PC-9 (cell line): ENCODE results near the gene MLX. TPM values are rescaled to one million over a fixed set of nuclear protein-coding genes. Genes with fewer than 3 reads are reported as not detected.

Experiments
- BruUV-seq: library from RNA; stranded (reverse); fragments of 400-500 nt; replicated peaks from 2 replicates; lab custom pipeline; 2021; lab: Mats Ljungman, UMichigan
- CTCF ChIA-PET: fragments of 300-600 bp; sonication (Branson Sonifier 250); formaldehyde crosslinking; loops from one replicate; lab custom pipeline; 2022; ENCODE audit warnings: antibody characterized with exemption; lab: Charles Lee
- POLR2A ChIA-PET: fragments of 300-600 bp; sonication (Branson Sonifier 250); formaldehyde crosslinking; loops from one replicate; lab custom pipeline; 2022; ENCODE audit warnings: antibody characterized with exemption; ENCODE audit not compliant: unreplicated experiment; lab: Charles Lee
- DNase-seq, 2 experiments: peaks; one replicate each; pipeline versions ENCODE4 v3.0.0 to v3.0.0-alpha.2; 2015 to 2022; ENCODE audit warnings: mixed read lengths in 1 of 2
- H2AFZ ChIP-seq: fragments of 200-600 bp; sonication (generic); 2 replicates; pipeline ENCODE4 v1.8.1; 2017; ENCODE audit warnings: antibody characterized with exemption
- H3F3A ChIP-seq: fragments of 200-600 bp; sonication (generic); 2 replicates; pipeline ENCODE4 v1.8.1; 2017; ENCODE audit warnings: antibody characterized with exemption, mild to moderate bottlenecking, low read depth; ENCODE audit not compliant: insufficient read depth
- H3K27ac ChIP-seq: fragments of 200-600 bp; sonication (generic); 2 replicates; pipeline ENCODE4 v1.6.1; 2016; ENCODE audit warnings: mixed run types
- H3K27me3 ChIP-seq: fragments of 200-600 bp; sonication (generic); 2 replicates; pipeline ENCODE4 v1.6.1; 2016; ENCODE audit warnings: low read depth, mixed run types; ENCODE audit not compliant: insufficient read depth
- H3K36me3 ChIP-seq: fragments of 200-600 bp; sonication (generic); 2 replicates; pipeline ENCODE4 v1.6.1; 2016; ENCODE audit warnings: low read depth, mixed run types
- H3K4me1 ChIP-seq: fragments of 200-600 bp; sonication (generic); replicated peaks from 2 replicates; pipeline ENCODE4 v1.6.1; 2016; ENCODE audit warnings: mixed run types; ENCODE audit not compliant: insufficient read depth
- H3K4me2 ChIP-seq: fragments of 200-600 bp; sonication (generic); 2 replicates; pipeline ENCODE4 v1.6.1; 2017; ENCODE audit warnings: mixed run types
- H3K4me3 ChIP-seq: fragments of 200-600 bp; sonication (generic); 2 replicates; pipeline ENCODE4 v1.6.1; 2016; ENCODE audit warnings: mixed run types
- H3K79me2 ChIP-seq: fragments of 200-600 bp; sonication (generic); 2 replicates; pipeline ENCODE4 v1.6.1; 2017; ENCODE audit warnings: low read depth, mixed run types
- H3K9me2 ChIP-seq: fragments of 200-600 bp; sonication (generic); 2 replicates; pipeline ENCODE4 v1.8.1; 2017; ENCODE audit warnings: mild to moderate bottlenecking; ENCODE audit not compliant: insufficient read depth
- H3K9me3 ChIP-seq: fragments of 200-600 bp; sonication (generic); 2 replicates; pipeline ENCODE4 v1.8.1; 2016; ENCODE audit warnings: low read depth; ENCODE audit not compliant: insufficient read depth
- H4K20me1 ChIP-seq: fragments of 200-600 bp; sonication (generic); 2 replicates; pipeline ENCODE4 v1.8.1; 2017; ENCODE audit not compliant: insufficient read depth
- EZH2 ChIP-seq: fragments of 200-600 bp; sonication (generic); IDR thresholded peaks from 2 replicates; pipeline ENCODE4 v1.8.0; 2017; ENCODE audit warnings: antibody characterized with exemption, low read depth
- intact Hi-C: fragments of 100-400 bp; cut with micrococcal nuclease; formaldehyde crosslinking; loops from one replicate; pipeline ENCODE4 v1.10.0; 2022; ENCODE audit not compliant: unreplicated experiment
- total RNA-seq: library from RNA; stranded (reverse); gene quantifications from 2 replicates; pipeline ENCODE4 v1.2.3, GENCODE V29; 2021
- TF ChIP-seq, protein P1 (sequence below): fragments of 200-600 bp; sonication (generic); conservative IDR thresholded peaks from 2 replicates; pipeline ENCODE4 v1.6.1; 2017; ENCODE audit warnings: mixed run types, antibody characterized with exemption, mild to moderate bottlenecking, moderate library complexity

MLX gene
- total RNA-seq, 1 experiment from 2014 or later = 26.0 TPM

DNA sequence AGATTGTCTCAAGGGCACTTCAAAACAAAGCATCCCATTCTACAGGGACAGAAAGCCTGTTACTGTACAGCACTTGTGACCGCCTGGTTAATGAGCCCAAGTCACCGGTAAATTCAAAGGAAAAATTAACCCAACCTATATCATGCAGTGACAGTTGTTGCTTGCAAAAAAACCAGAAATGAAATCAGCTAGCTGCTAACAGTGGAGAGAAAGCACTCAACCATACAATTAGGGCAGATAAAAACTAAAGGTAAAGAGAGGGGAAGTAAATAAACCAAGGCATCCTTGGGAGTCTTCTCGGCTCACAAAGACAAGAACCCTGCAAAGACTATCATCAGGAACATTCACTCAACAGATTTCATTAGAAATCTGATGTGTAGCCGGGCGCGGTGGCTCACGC lies 36.4 kb downstream of the MLX start:
- intact Hi-C loops = no loop called here
- BruUV-seq = no TSS peak
- no peaks in the 10 kb centered on the region for H3K9me3 ChIP-seq
- no peak for DNase-seq
- no peaks in the 10 kb centered on the region for H3K9me2 ChIP-seq
- peaks cover 6% of the 10 kb centered on the region; the same call in 1 of the 2 replicates for H3F3A ChIP-seq
- H3K27ac ChIP-seq = no peak overlapping the region
- H4K20me1 ChIP-seq = peaks cover 18% of the 10 kb centered on the region
- POLR2A ChIA-PET = no interaction called here
- H2AFZ ChIP-seq = no peak overlapping the region
- peaks cover 71% of the 10 kb centered on the region for H3K79me2 ChIP-seq
- H3K27me3 ChIP-seq = no peaks in the 10 kb centered on the region
- peaks cover 5% of the 10 kb centered on the region; the same call in 1 of the 2 replicates for H3K36me3 ChIP-seq
- no peak overlapping the region for H3K4me2 ChIP-seq
- CTCF ChIA-PET = no interaction called here
- TF ChIP-seq, protein P1, sequence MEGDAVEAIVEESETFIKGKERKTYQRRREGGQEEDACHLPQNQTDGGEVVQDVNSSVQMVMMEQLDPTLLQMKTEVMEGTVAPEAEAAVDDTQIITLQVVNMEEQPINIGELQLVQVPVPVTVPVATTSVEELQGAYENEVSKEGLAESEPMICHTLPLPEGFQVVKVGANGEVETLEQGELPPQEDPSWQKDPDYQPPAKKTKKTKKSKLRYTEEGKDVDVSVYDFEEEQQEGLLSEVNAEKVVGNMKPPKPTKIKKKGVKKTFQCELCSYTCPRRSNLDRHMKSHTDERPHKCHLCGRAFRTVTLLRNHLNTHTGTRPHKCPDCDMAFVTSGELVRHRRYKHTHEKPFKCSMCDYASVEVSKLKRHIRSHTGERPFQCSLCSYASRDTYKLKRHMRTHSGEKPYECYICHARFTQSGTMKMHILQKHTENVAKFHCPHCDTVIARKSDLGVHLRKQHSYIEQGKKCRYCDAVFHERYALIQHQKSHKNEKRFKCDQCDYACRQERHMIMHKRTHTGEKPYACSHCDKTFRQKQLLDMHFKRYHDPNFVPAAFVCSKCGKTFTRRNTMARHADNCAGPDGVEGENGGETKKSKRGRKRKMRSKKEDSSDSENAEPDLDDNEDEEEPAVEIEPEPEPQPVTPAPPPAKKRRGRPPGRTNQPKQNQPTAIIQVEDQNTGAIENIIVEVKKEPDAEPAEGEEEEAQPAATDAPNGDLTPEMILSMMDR = no peak
- no peak for TF ChIP-seq EZH2
- peaks cover 13% of the 10 kb centered on the region for H3K4me1 ChIP-seq
- no peak overlapping the region for H3K4me3 ChIP-seq

GRCh38 chr17:42607769-42608168 lies 40.9 kb downstream of the MLX start:
- Histone ChIP-seq H3K4me3 (peak overlapping the region; percentile 99; the same call in 1 of the 2 replicates), H3K27ac (no peak overlapping the region), H3K4me1 (peaks cover 13% of the 10 kb centered on the region), H3K9me2 (no peaks in the 10 kb centered on the region), H3K79me2 (peaks cover 80% of the 10 kb centered on the region), H2AFZ (no peak overlapping the region), H3K9me3 (no peaks in the 10 kb centered on the region), H3K4me2 (peak overlapping the region; percentile 100), H3K36me3 (peaks cover 18% of the 10 kb centered on the region; the same call in 1 of the 2 replicates), H4K20me1 (peaks cover 13% of the 10 kb centered on the region; the same call in 1 of the 2 replicates), H3F3A (peaks cover 15% of the 10 kb centered on the region), H3K27me3 (no peaks in the 10 kb centered on the region)
- BruUV-seq = no TSS peak
- TF ChIP-seq, protein P1 = no peak
- TF ChIP-seq EZH2 = no peak
- ChIA-PET POLR2A (interaction anchor here (0.6 to 0.7 kb wide), 2 partner anchors 30 to 60 kb away, joined by 3 to 4 read pairs; no protein-coding TSS in a partner anchor), CTCF (interaction anchor here (0.7 kb wide), 1 partner anchor 29 kb away, joined by 4 read pairs; no protein-coding TSS in a partner anchor)
- intact Hi-C loops = no loop called here
- DNase-seq = no peak

- TSS peak; percentile 40 for BruUV-seq
- H3K4me1 ChIP-seq = peaks cover 13% of the 10 kb centered on the region
- H3K27me3 ChIP-seq = no peaks in the 10 kb centered on the region
- peak overlapping the region; percentile 48 for H3K27ac ChIP-seq
- peak overlapping the region; percentile 100 for H3K4me2 ChIP-seq
- H3F3A ChIP-seq = peaks cover 15% of the 10 kb centered on the region
- H3K9me3 ChIP-seq = no peaks in the 10 kb centered on the region
- DNase-seq = no peak
- peaks cover 73% of the 10 kb centered on the region for H3K79me2 ChIP-seq
- no peaks in the 10 kb centered on the region for H3K9me2 ChIP-seq
- H4K20me1 ChIP-seq = peaks cover 7% of the 10 kb centered on the region; the same call in 1 of the 2 replicates
- ChIA-PET CTCF (no interaction called here), POLR2A (interaction anchor here (0.6 to 1.2 kb wide), 4 partner anchors 10 to 70 kb away, joined by 4 to 9 read pairs (median 7); no protein-coding TSS in a partner anchor)
- TF ChIP-seq EZH2 = no peak
- TF ChIP-seq, protein P1 = no peak
- peak overlapping the region; percentile 92 for H2AFZ ChIP-seq
- peaks cover 19% of the 10 kb centered on the region; the same call in 1 of the 2 replicates for H3K36me3 ChIP-seq
- intact Hi-C loops = loop anchor here (1.0 kb wide), 1 partner anchor 69 kb away; no protein-coding TSS in a partner anchor
- H3K4me3 ChIP-seq = peak overlapping the region; percentile 99
Observed at GRCh38 chr17:42608305-42609181, 41.6 kb downstream of the MLX start.
